HUES6 (cell line): Measurements from ENCODE around the gene PGA4.
A peak's percentile ranks its signal among the peaks of the same experiment; 100 is the strongest.

Experiments used
- H3K27ac ChIP-seq: 2 replicates; pipeline ENCODE4 v1.7.0; 2013; ENCODE audit warnings: low read depth, mild to moderate bottlenecking, low read length, inconsistent platforms
- H3K27me3 ChIP-seq: 2 replicates; pipeline ENCODE4 v1.6.1; 2013; ENCODE audit warnings: low read length; ENCODE audit not compliant: control insufficient read depth, insufficient read depth
- H3K36me3 ChIP-seq: 2 replicates; pipeline ENCODE4 v1.6.1; 2013; ENCODE audit warnings: low read length; ENCODE audit not compliant: control insufficient read depth, insufficient read depth
- H3K4me1 ChIP-seq: 2 replicates; pipeline ENCODE4 v1.6.1; 2013; ENCODE audit warnings: low read length; ENCODE audit not compliant: control insufficient read depth, insufficient read depth
- H3K4me3 ChIP-seq: 2 replicates; pipeline ENCODE4 v1.5.1; 2013; ENCODE audit warnings: low read depth, low read length
- H3K9ac ChIP-seq: one replicate; pipeline ENCODE4 v1.6.1; 2013; ENCODE audit warnings: mild to moderate bottlenecking, low read length
- H3K9me3 ChIP-seq: 2 replicates; pipeline ENCODE4 v1.6.1; 2013; ENCODE audit warnings: low read depth, low read length; ENCODE audit not compliant: control insufficient read depth, insufficient read depth

Gene PGA4

DNA sequence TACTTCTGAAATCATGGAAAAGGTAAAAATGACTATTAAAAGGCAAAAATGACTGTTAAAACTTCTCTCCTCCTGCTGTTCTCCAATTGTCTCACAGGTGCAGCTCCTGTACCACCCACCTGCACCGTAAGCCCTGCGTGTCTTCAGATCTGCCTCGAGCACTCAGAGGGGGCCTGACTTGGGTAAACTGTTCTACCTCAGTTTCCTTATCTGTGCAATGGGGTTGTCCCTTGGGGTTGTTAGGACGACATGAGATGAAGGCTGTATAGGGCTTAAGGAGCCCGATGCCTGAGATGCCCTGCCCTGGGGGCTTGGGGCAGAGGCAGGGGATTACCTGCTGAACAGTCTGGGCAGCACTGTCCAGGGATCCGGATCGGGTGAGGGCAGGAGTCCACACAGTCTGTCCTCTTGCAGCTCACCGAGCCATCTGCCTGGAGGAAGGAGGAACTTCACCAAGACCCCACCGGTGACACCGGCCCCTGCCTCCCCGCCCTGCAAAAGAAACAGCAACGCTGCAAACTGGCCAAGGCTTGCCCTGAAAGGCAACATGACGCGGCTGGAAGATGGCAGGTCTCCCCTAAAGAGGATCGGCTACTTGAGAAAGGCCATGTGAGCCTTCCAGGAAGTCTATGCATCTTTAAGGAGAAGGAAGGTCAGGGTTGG, 46.6 kb downstream of the PGA4 start:
- no peak overlapping the region for H3K4me3 ChIP-seq
- H3K27me3 ChIP-seq, result no peaks in the 10 kb centered on the region
- H3K27ac ChIP-seq, result no peak overlapping the region
- H3K36me3 ChIP-seq, result peaks cover 40% of the 10 kb centered on the region
- H3K9me3 ChIP-seq, result no peaks in the 10 kb centered on the region
- no peak overlapping the region for H3K9ac ChIP-seq
- H3K4me1 ChIP-seq, result no peaks in the 10 kb centered on the region

DNA sequence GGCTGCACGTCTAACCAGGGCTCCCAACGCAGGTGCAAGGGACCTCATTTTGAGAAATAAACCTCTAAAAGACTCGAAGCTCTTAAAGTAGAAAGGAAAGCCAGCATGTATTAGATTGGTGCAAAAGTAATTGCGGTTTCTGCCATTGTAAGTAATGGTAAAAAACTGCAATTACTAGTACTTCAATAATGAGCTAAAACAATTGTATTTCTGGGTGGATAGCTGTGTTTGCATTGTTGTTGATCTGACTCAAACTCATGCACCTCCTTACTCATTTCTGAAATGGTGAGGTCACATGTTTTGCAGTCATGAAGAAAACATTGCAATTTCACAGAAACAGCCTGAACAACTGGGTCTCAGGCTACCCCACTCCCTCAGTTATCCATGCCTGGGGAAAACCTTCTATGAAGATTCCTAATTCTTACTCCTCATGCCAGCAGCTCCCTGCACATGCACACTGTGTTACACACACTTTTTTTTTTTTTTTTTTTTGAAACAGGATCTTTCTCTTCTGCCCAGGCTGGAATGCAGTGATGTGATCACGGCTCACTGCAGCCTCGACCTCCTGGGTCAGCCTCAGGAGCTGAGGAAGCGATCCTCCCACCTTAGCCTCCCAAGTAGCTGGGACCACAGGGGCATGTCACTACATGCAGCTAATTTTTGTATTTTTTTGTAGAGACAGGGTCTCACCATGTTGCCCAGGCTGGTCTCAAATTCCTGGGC, 48.4 kb downstream of the PGA4 start:
- H3K27me3 ChIP-seq, result no peaks in the 10 kb centered on the region
- no peaks in the 10 kb centered on the region for H3K4me1 ChIP-seq
- H3K27ac ChIP-seq, result no peak overlapping the region
- no peaks in the 10 kb centered on the region for H3K9me3 ChIP-seq
- H3K36me3 ChIP-seq, result peaks cover 39% of the 10 kb centered on the region
- no peak overlapping the region for H3K9ac ChIP-seq
- no peak overlapping the region for H3K4me3 ChIP-seq

DNA sequence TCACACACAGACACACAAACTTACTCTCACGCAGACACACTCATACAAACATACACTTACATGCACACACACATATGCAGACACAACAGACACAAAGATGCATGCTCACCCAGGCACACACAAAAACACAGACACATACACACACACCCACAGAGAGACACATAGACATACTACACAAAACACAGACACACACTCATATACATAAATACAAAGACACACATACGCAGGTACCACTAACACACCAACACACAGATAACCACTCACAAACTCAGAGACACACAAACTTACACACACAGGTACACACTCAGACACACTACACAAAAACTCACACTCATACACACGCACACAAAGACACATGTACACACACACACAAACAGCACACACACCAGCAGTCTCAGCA, 50.6 kb downstream of the PGA4 start:
- Histone ChIP-seq H3K9me3 (no peaks in the 10 kb centered on the region), H3K27me3 (no peaks in the 10 kb centered on the region), H3K36me3 (peaks cover 42% of the 10 kb centered on the region), H3K27ac (no peak overlapping the region), H3K4me1 (no peaks in the 10 kb centered on the region; the same call in 1 of the 2 replicates), H3K9ac (no peak overlapping the region), H3K4me3 (no peak overlapping the region)

DNA sequence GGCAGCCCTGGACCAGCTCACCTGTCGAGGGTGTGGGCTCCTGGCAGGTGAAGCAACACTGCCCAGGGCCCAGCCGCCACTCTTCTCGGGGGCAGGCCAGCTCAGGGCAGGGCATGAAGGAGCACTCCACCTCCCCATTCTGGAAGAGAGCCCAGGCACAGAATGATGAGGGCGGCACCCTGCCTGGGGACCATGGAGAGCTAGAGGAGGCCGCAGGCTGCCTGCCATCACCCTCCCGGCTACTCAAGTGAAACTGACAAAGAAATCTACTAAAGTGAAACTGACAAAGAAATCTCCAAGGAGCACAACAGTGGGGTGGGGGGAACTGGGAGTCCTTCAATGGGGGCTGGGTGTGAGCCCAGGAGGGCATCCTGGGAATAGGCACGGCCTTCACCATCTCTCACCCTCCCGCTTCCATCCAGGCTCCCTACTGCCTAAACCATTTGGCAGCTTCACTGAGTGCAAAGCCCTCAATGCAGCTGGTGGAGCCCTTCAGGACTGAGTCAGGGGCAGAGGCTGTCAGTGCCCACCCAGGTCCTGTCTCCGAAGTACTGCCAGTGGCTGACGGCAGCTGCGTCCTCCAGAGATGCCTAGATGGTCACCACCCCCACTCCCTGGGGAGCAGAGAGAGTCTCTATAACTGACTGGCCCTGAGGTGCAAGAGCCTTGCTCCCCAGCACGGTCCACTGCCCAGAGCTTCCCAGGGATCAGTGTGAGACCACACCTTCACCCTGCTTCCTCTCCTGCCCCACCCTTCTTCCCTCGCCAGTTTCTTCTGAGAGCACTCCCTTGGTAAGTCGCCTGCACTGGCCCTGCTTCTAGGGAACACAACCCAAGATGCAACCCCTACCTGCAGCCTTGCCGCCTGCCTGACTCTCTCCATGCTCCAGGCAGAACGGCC, 51.3 kb downstream of the PGA4 start:
- peaks cover 4% of the 10 kb centered on the region; the same call in 1 of the 2 replicates for H3K4me1 ChIP-seq
- H3K9ac ChIP-seq, result no peak overlapping the region
- H3K27ac ChIP-seq, result no peak overlapping the region
- peaks cover 45% of the 10 kb centered on the region for H3K36me3 ChIP-seq
- H3K4me3 ChIP-seq, result no peak overlapping the region
- H3K27me3 ChIP-seq, result no peaks in the 10 kb centered on the region
- no peaks in the 10 kb centered on the region for H3K9me3 ChIP-seq

DNA sequence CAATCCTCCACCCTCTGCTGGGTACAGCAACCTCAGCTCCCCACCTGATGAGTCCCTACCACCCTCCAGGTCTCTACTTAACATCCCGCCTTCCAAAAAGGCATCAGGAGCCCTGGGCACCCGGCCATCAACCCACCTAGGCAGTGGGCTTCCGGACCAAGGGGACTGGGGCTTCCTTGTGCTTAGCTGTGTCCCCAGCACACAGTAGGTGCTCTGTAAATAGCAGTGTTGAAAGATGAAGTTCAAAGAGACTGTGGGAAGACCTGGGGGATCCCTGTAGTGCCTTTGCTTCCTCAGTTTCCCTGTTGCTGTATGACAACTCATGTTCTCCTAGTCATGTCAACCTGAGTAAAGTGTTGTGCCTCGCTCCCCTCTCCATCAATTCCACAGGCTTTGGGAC, 51.9 kb downstream of the PGA4 start:
- H3K4me3 ChIP-seq, result no peak overlapping the region
- H3K27ac ChIP-seq, result no peak overlapping the region
- H3K4me1 ChIP-seq, result peaks cover 5% of the 10 kb centered on the region; the same call in 1 of the 2 replicates
- peaks cover 45% of the 10 kb centered on the region for H3K36me3 ChIP-seq
- no peak overlapping the region for H3K9ac ChIP-seq
- no peaks in the 10 kb centered on the region for H3K27me3 ChIP-seq
- H3K9me3 ChIP-seq, result no peaks in the 10 kb centered on the region

DNA sequence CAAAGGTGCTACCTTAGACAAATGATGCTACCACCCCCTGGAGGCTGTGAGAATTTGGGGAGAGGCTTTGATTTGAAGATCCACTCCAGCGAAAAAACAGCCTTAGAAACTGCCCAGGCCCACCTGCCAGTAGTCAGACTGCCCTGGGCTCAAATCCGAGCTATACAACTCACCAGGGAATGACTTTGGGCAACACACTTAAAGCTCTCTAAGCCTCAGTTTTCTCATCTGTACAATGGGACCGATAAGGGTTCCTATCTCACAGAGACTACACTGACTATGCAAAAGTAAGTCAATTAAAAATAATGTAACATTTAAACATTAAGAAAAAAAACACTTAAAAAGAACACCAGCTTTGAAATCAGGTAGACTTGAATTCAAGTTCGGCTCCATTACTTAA, 53.0 kb downstream of the PGA4 start:
- Histone ChIP-seq H3K9me3 (no peaks in the 10 kb centered on the region), H3K36me3 (peaks cover 43% of the 10 kb centered on the region), H3K4me3 (no peak overlapping the region), H3K27me3 (no peaks in the 10 kb centered on the region), H3K27ac (no peak overlapping the region), H3K4me1 (peaks cover 12% of the 10 kb centered on the region), H3K9ac (no peak overlapping the region)

DNA sequence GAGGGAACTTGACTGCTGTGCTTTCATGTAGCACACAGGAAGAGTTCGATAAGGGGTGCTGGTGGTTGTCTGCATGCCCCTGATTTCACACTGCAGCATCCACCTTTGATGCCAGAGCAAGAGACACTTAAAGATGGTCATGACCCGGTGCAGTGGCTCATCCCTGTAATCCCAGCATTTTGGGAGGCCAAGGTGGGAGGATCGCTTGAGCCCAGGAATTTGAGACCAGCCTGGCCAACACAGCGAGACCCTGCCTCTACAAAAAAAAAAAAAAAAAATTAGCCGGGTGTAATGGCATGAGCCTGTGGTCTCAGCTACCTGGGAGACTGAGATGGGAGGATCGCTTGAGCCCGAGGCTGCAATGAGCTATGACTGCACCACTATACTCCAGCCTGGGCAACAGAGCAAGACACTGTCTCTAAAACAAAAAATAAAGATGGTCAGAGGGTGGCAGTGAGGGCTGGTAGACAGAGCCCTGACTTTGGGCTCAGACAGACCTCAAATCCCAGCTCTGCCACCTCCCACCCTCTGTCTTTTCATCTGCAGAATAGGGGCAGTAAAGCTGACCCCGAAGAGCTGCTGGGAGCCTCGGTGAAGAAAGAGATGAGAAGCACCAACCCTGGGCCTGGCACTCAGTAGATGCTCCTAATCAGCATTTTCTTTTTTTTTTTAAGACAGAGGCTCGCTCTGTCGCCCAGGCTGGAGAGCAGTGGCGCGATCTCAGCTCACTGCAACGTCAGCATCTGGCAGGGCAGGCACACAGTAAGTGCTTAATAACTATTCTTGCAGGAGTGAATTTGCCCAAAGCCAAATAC, 55.2 kb downstream of the PGA4 start:
- H3K36me3 ChIP-seq, result peaks cover 26% of the 10 kb centered on the region
- H3K4me3 ChIP-seq, result no peak overlapping the region
- H3K27ac ChIP-seq, result no peak overlapping the region
- H3K9ac ChIP-seq, result no peak overlapping the region
- H3K9me3 ChIP-seq, result no peaks in the 10 kb centered on the region
- H3K4me1 ChIP-seq, result peaks cover 28% of the 10 kb centered on the region
- no peaks in the 10 kb centered on the region; the same call in 1 of the 2 replicates for H3K27me3 ChIP-seq

DNA sequence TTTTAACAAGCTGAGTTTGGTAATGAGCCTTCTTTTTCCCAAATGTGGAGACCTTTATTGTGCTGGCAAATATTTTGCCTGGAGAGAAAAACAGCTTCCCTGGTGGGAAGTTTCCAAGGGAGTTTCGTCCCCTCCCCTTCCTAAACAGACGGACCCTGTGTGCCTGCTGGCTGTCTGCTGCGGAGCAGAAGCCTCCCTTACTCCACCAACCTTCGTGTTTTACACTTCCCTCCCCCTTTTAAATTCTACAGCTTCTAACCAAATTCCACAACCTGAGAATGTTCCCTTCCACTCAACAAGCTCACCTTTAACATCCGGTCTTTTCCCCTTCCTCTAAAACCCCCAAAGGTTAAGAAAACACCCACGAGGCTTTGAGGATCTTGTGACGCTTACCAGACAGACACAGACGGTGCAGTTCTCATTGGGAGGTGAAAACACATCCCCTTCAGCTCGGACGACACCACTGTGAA, 55.9 kb downstream of the PGA4 start:
- Histone ChIP-seq H3K27ac (no peak overlapping the region), H3K4me3 (no peak overlapping the region), H3K9me3 (no peaks in the 10 kb centered on the region), H3K4me1 (peaks cover 29% of the 10 kb centered on the region), H3K36me3 (peaks cover 20% of the 10 kb centered on the region), H3K9ac (peak overlapping the region; percentile 1), H3K27me3 (no peaks in the 10 kb centered on the region; the same call in 1 of the 2 replicates)

DNA sequence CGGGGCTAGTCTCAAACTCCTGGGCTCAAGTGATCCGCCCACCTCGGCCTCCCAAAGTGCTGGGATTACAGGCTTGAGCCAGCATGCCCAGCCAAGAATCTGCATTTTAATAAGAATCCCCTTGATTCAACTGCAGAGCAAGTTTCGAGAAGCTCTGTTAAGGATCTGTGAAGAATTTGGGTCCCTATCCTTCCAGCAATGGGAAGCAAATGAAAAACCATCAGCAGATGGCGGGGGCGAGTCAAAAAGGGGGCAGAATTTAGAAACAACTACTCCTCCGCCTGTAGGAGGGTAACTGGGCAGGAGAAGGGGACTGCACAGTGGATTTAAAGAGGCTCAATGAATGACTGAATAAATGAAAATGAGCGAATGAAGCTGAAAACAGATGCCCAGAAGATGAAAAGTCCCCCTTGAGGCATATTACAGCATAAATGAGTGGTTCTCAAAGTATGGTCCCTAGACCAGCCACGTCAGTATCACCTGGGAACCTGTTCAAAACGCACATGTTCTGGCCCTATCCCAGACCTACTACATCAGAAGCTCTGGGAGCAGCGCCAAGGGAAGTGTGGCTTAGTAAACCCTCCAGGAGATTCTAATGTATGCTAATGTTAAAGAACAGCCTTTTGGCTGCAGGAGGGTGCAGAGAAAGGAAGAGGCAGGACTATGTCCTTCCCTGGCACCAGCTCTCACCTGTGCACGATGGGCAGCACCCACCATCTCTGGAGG, 58.0 kb downstream of the PGA4 start:
- Histone ChIP-seq H3K27me3 (no peaks in the 10 kb centered on the region; the same call in 1 of the 2 replicates), H3K27ac (no peak overlapping the region), H3K4me1 (peaks cover 29% of the 10 kb centered on the region), H3K9ac (no peak overlapping the region), H3K4me3 (no peak overlapping the region), H3K36me3 (peaks cover 16% of the 10 kb centered on the region; the same call in 1 of the 2 replicates), H3K9me3 (no peaks in the 10 kb centered on the region)
